ENCODE results near the gene FHAD1. TPM values are rescaled to one million over a fixed set of nuclear protein-coding genes. Genes with fewer than 3 reads are reported as not detected.

The FHAD1 gene
- total and polyA plus RNA-seq, 10 of the 15 experiments (the other 5 are each of a cell fraction or from before 2014, with no cell fraction given), result 0.09 to 1.0 (median 0.32) TPM; not detected in 2

GRCh38 chr1:15275921-15276683 is 29.1 kb downstream of the FHAD1 start (continued):
- TF ChIP-seq E4F1 (IDR thresholded peaks at IDR 0.05; ENCODE audit: borderline replicate concordance, partially characterized antibody) (no peak), RUNX3 (IDR thresholded peaks at IDR 0.05; ENCODE audit: low read length) (no peak), ELK1 (IDR thresholded peaks at IDR 0.05; ENCODE audit: low read depth, low read length) (no peak)

DNA sequence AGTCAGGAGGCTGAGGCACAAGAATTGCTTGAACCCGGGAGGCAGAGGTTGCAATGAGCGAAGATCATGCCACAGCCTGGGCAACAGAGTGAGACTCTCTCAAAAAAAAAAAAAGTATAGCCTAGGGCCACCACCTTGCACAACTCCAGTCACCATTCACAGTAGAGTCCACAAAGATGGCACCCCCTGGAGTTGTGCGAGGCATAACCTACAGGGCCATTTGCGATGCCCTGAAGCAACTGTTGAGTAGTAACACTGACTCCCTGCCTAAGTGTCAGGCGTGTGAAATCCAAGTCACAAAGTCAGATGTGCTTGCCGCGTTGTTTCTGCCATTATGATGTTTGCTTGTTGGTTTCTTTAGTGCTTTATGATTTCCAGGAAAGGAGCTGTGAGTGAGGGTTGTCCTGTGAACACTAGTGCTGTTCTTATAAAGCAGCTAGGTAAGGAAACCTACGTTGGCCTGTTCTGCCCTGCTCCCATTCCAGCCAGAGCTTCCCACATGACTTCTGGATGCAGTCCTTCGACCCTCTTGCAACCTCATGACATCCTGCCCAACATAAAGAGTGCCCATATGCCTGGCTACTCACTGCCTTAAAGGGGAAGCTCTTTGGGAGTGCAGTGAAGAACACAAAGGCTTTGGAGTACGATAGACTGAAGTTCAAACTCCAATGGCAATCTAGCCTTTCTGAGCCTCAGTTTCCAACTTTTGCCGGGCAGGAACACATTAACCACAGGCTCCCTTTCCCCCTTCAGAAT is 29.8 kb downstream of the FHAD1 start:
- Histone ChIP-seq H2AFZ (ENCODE audit: control insufficient read depth, low read depth, low read length) (no peak overlapping the region), H3K27ac (ENCODE audit: control insufficient read depth, insufficient read depth) (no peak overlapping the region), H3K4me3 (no peak overlapping the region), H3K4me1 (ENCODE audit: control insufficient read depth, insufficient read depth, low read length) (no peaks in the 10 kb centered on the region), H3K79me2 (ENCODE audit: control insufficient read depth, insufficient read depth, low read length) (no peaks in the 10 kb centered on the region), H3K36me3 (ENCODE audit: control insufficient read depth in 2 of 2, insufficient read depth in 2 of 2, low read length in 1 of 2) (no peaks in the 10 kb centered on the region), H3K9ac (ENCODE audit: control insufficient read depth, insufficient read depth, low read length) (no peak overlapping the region), H3K9me3 (replicated peaks; ENCODE audit: control insufficient read depth, insufficient read depth, low read length) (no peaks in the 10 kb centered on the region), H3K27me3 (replicated peaks in 1 of 2; ENCODE audit: control insufficient read depth in 2 of 2, insufficient read depth in 2 of 2, low read length in 1 of 2) (no peaks in the 10 kb centered on the region; a peak in 1 of 4 replicates), H3K4me2 (ENCODE audit: control insufficient read depth, insufficient read depth) (no peak overlapping the region), H4K20me1 (ENCODE audit: control insufficient read depth, insufficient read depth) (no peaks in the 10 kb centered on the region)
- SMC1A ChIA-PET (ENCODE audit: uncharacterized antibody, unreplicated experiment), result interaction anchor here (0.8 to 1.8 kb wide), 2 partner anchors 27 to 148 kb away, joined by 5 read pairs; no protein-coding TSS in a partner anchor
- DNase-seq (ENCODE audit: low read depth, low spot score) (no peak), ATAC-seq (no peak), FAIRE-seq (no peak)
- CTCF ChIA-PET, result interaction anchor here (0.6 to 9.2 kb wide), 4 partner anchors 27 to 153 kb away, joined by 3 to 219 read pairs (median 6); no protein-coding TSS in a partner anchor
- in situ Hi-C loops (cut with MboI), result no loop called here
- TF ChIP-seq, protein P1, sequence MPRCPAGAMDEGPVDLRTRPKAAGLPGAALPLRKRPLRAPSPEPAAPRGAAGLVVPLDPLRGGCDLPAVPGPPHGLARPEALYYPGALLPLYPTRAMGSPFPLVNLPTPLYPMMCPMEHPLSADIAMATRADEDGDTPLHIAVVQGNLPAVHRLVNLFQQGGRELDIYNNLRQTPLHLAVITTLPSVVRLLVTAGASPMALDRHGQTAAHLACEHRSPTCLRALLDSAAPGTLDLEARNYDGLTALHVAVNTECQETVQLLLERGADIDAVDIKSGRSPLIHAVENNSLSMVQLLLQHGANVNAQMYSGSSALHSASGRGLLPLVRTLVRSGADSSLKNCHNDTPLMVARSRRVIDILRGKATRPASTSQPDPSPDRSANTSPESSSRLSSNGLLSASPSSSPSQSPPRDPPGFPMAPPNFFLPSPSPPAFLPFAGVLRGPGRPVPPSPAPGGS (IDR thresholded peaks at IDR 0.05; ENCODE audit: borderline replicate concordance, insufficient read depth, low read depth, low read length, poor library complexity, severe bottlenecking), result peak; percentile 58
- no peak for TF ChIP-seq MTA2 (IDR thresholded peaks at IDR 0.05; ENCODE audit: low read depth)
- TF ChIP-seq, protein P2, sequence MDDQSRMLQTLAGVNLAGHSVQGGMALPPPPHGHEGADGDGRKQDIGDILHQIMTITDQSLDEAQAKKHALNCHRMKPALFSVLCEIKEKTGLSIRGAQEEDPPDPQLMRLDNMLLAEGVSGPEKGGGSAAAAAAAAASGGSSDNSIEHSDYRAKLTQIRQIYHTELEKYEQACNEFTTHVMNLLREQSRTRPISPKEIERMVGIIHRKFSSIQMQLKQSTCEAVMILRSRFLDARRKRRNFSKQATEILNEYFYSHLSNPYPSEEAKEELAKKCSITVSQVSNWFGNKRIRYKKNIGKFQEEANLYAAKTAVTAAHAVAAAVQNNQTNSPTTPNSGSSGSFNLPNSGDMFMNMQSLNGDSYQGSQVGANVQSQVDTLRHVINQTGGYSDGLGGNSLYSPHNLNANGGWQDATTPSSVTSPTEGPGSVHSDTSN (IDR thresholded peaks at IDR 0.05; ENCODE audit: insufficient replicate concordance, low read depth, low read length), result peak; percentile 20
- no TSS peak for BruUV-seq (replicated peaks)
- RAD21 ChIA-PET (ENCODE audit: unreplicated experiment), result interaction anchor here (8.2 kb wide), 1 partner anchor 148 kb away, joined by 166 read pairs; no protein-coding TSS in a partner anchor
- WGBS (ENCODE audit: insufficient coverage, insufficient replicate concordance, low lambda C conversion rate, missing lambda C conversion rate), result 45% methylated on average over 11 of the region's 11 CpGs
- POLR2A ChIA-PET, result no interaction called here
- intact Hi-C loops (cut with micrococcal nuclease; ENCODE audit: unreplicated experiment), result no loop called here
